ENCODE measurements around the gene FHOD1. TPM values are rescaled to one million over a fixed set of nuclear protein-coding genes. Genes with fewer than 3 reads are reported as not detected.

The FHOD1 gene
- polyA plus RNA-seq, 3 donors = 5.1 to 152 (median 5.5) TPM

DNA sequence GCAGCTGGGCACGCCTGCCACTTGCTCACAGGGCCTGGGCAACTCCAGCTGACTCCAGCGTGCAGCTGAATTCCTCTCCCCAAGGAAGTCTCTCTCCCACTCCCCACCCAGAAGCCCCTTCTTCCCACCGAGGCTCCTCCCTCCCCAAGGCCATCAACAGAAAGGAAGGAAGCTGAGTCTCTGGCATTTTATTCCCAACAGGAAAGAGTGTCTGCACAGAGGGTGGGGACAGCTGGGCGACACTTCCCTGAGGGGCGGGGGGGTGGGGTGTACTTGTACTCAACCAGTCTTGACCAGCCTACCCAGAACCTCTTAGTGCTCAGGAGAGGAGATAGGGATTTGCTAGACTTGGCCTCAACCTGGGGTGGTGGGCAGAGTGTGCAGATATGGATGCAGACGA, 57.2 kb downstream of the FHOD1 start, which contains the start of gene EXOC3L1:
EXOC3L1 (minus strand) TSS at position 96 of the 400 bp plus-strand sequence. CDS start 460 bp downstream, outside the sequence.
- peak within 1 kb of the TSS in 1 of 7 donors; percentile 86 for H3K27ac Mint-ChIP-seq

GRCh38 chr16:67188798-67189197, 58.5 kb downstream of the FHOD1 start:
- Histone ChIP-seq H3K27me3 (ENCODE audit: control insufficient read depth in 2 of 2, insufficient read depth in 2 of 2, low read length in 2 of 2) (peaks cover 0 to 8% of the 10 kb centered on the region in 2 donors), H2AFZ (ENCODE audit: insufficient read depth, low read depth, low read length, poor library complexity, severe bottlenecking) (no peak overlapping the region), H3K36me3 (replicated peaks in 1 of 2; ENCODE audit: control insufficient read depth in 1 of 2, insufficient read depth in 2 of 2, low read length in 2 of 2) (no peaks in the 10 kb centered on the region), H3K27ac (ENCODE audit: low read depth in 1 of 2, low read length in 2 of 2) (no peak overlapping the region), H3K4me1 (ENCODE audit: control insufficient read depth in 1 of 2, insufficient read depth in 2 of 2, low read length in 2 of 2) (peaks cover 37 to 41% of the 10 kb centered on the region in 2 donors), H3K4me2 (replicated peaks; ENCODE audit: extremely low read depth, low read length, poor library complexity, severe bottlenecking) (no peak overlapping the region), H4K20me1 (ENCODE audit: insufficient read depth, low read length) (peaks cover 17% of the 10 kb centered on the region), H3K9ac (ENCODE audit: insufficient read depth, low read length, poor library complexity, severe bottlenecking) (no peak overlapping the region), H3K4me3 (replicated peaks in 1 of 3; ENCODE audit: low read depth in 2 of 3, low read length in 3 of 3) (no peak overlapping the region), H3K79me2 (ENCODE audit: insufficient read depth, low read length) (peaks cover 18% of the 10 kb centered on the region), H3K9me3 (replicated peaks in 1 of 2; ENCODE audit: control insufficient read depth in 1 of 2, insufficient read depth in 1 of 2, low read length in 2 of 2) (no peaks in the 10 kb centered on the region)
- no peak for DNase-seq
- peaks cover 35% of the 10 kb centered on the region for H3K4me1 Mint-ChIP-seq
- H3K9me3 Mint-ChIP-seq = peaks cover 0 to 5% (median 2%) of the 10 kb centered on the region in 7 donors
- peaks cover 3 to 8% of the 10 kb centered on the region in 2 donors for H3K36me3 Mint-ChIP-seq
- peaks cover 7 to 29% (median 18%) of the 10 kb centered on the region in 3 donors for H3K27me3 Mint-ChIP-seq (ENCODE audit: low read depth in 3 of 3)
- 98% methylated on average over 14 of the region's 15 CpGs for whole genome bisulfite sequencing (ENCODE audit: insufficient coverage)
- no peak overlapping the region for H3K4me3 Mint-ChIP-seq
- TF ChIP-seq CTCF (IDR thresholded peaks at IDR 0.05) = no peak
- intact Hi-C loops (cut with micrococcal nuclease) = no loop called here
- no peak overlapping the region for H3K27ac Mint-ChIP-seq

More for the DNA sequence above, 57.2 kb downstream of the FHOD1 start, which contains the start of gene EXOC3L1:
- 92% methylated on average over 2 of the region's 6 CpGs for WGBS (ENCODE audit: insufficient coverage)
- intact Hi-C loops (cut with micrococcal nuclease) = loop anchor here (5.0 kb wide), 1 partner anchor 37 kb away; the partner anchor contains the start of gene TMEM208 (in 2 of the 2)
- Mint-ChIP-seq H3K27me3 (ENCODE audit: low read depth in 3 of 3) (peaks cover 5 to 19% (median 11%) of the 10 kb centered on the region in 3 donors), H3K36me3 (peaks cover 13 to 21% of the 10 kb centered on the region in 2 donors), H3K4me3 (no peak within 1 kb of the TSS), H3K4me1 (peaks cover 32% of the 10 kb centered on the region), H3K9me3 (peaks cover 0 to 4% (median 2%) of the 10 kb centered on the region in 7 donors)
- H3K27me3 ChIP-seq (ENCODE audit: control insufficient read depth in 2 of 2, insufficient read depth in 2 of 2, low read length in 2 of 2) = peaks cover 0 to 1% of the 10 kb centered on the region in 2 donors
- peaks cover 9 to 12% of the 10 kb centered on the region in 2 donors for H3K36me3 ChIP-seq (replicated peaks in 1 of 2; ENCODE audit: control insufficient read depth in 1 of 2, insufficient read depth in 2 of 2, low read length in 2 of 2)
- no peak within 1 kb of the TSS for H3K4me2 ChIP-seq (replicated peaks; ENCODE audit: extremely low read depth, low read length, poor library complexity, severe bottlenecking)
- peaks cover 29% of the 10 kb centered on the region for H4K20me1 ChIP-seq (ENCODE audit: insufficient read depth, low read length)
- H3K9me3 ChIP-seq (replicated peaks in 1 of 2; ENCODE audit: control insufficient read depth in 1 of 2, insufficient read depth in 1 of 2, low read length in 2 of 2) = no peaks in the 10 kb centered on the region
- peaks cover 30% of the 10 kb centered on the region for H3K79me2 ChIP-seq (ENCODE audit: insufficient read depth, low read length)
- no peak within 1 kb of the TSS for H3K9ac ChIP-seq (ENCODE audit: insufficient read depth, low read length, poor library complexity, severe bottlenecking)
- no peak within 1 kb of the TSS for H2AFZ ChIP-seq (ENCODE audit: insufficient read depth, low read depth, low read length, poor library complexity, severe bottlenecking)
- H3K27ac ChIP-seq (ENCODE audit: low read depth in 1 of 2, low read length in 2 of 2) = no peak within 1 kb of the TSS
- DNase-seq = no peak
- TF ChIP-seq CTCF (IDR thresholded peaks at IDR 0.05) = no peak
- no peak within 1 kb of the TSS for H3K4me3 ChIP-seq (replicated peaks in 1 of 3; ENCODE audit: low read depth in 2 of 3, low read length in 3 of 3)
- peaks cover 27 to 29% of the 10 kb centered on the region in 2 donors for H3K4me1 ChIP-seq (ENCODE audit: control insufficient read depth in 1 of 2, insufficient read depth in 2 of 2, low read length in 2 of 2)

Data from CD14-positive monocyte (primary cell).